K562 (cell line): Measurements from ENCODE around the gene RSRP1. TPM values are rescaled to one million over a fixed set of nuclear protein-coding genes. Genes with fewer than 3 reads are reported as not detected.

Source experiments
- DPF2 ChIP-seq: fragments of 450-650 bp; IDR thresholded peaks from 2 replicates; pipeline ENCODE4 v1.6.1; 2016
- ETS1 ChIP-seq: conservative IDR thresholded peaks from 2 replicates; pipeline ENCODE4 v1.6.1; 2011; ENCODE audit warnings: low read depth, mild to moderate bottlenecking, low read length; ENCODE audit not compliant: control insufficient read depth
- IFI16 ChIP-seq: fragments of 250-450 bp; sonication (Bioruptor Pico); IDR thresholded peaks from 2 replicates; pipeline ENCODE4 v2.1.2; 2022; ENCODE audit warnings: mild to moderate bottlenecking, inconsistent platforms
- MAFK ChIP-seq: IDR thresholded peaks from 2 replicates; pipeline ENCODE4 v1.6.1; 2011; ENCODE audit warnings: low read length, improper control_type of control experiment
- POLR2A ChIP-seq: fragments of 450-650 bp; conservative IDR thresholded peaks from 2 replicates; pipeline ENCODE4 v1.6.1; 2016
- PRPF4 ChIP-seq: fragments of 200-400 bp; formaldehyde crosslinking; IDR thresholded peaks from one replicate; pipeline ENCODE4 v1.6.1; 2017; ENCODE audit warnings: low read length, low read depth, mild to moderate bottlenecking; ENCODE audit not compliant: insufficient read depth, poor library complexity, severe bottlenecking
- PURB ChIP-seq: sonication (generic); formaldehyde crosslinking; IDR thresholded peaks from 2 replicates; pipeline ENCODE4 v1.9.0; 2021; ENCODE audit warnings: low read depth, mild to moderate bottlenecking, missing genetic modification reagents
- RB1 ChIP-seq: fragments of 450-650 bp; IDR thresholded peaks from 2 replicates; pipeline ENCODE4 v1.6.1; 2017; ENCODE audit warnings: low read depth, mild to moderate bottlenecking
- SMAD2 ChIP-seq: fragments of 150-350 bp; IDR thresholded peaks from 2 replicates; pipeline ENCODE4 v1.6.1; 2014; ENCODE audit warnings: low read depth, mild to moderate bottlenecking, low read length
- ZNF174 ChIP-seq: fragments of 250-450 bp; sonication (Bioruptor Pico); IDR thresholded peaks from 2 replicates; pipeline ENCODE4 v1.4.0; 2020; ENCODE audit warnings: mild to moderate bottlenecking
- ZNF583 ChIP-seq: fragments of 250-450 bp; sonication (Bioruptor Pico); IDR thresholded peaks from 2 replicates; pipeline ENCODE4 v1.4.0; 2020
- ZNF609 ChIP-seq: sonication (generic); formaldehyde crosslinking; IDR thresholded peaks from 2 replicates; pipeline ENCODE4 v1.8.1; 2023; ENCODE audit warnings: missing genetic modification reagents, mild to moderate bottlenecking, borderline replicate concordance
- ZNF740 ChIP-seq, 3 experiments: fragments of 200-800 bp in 1 of 3; sonication (Bioruptor generic) in 1 of 3; sonication (generic) in 1 of 3; formaldehyde crosslinking in 1 of 3; IDR thresholded peaks; 2 replicates each; pipeline versions ENCODE4 v1.6.1 to v1.8.0; 2016 to 2022; ENCODE audit warnings: mild to moderate bottlenecking in 2 of 3, missing compliant biosample characterization in 2 of 3, missing genetic modification characterization in 2 of 3, missing genetic modification reagents in 1 of 3
- ZNF77 ChIP-seq: fragments of 250-450 bp; sonication (Bioruptor Pico); IDR thresholded peaks from 2 replicates; pipeline ENCODE4 v1.5.0; 2020
- ZNF785 ChIP-seq: fragments of 250-450 bp; sonication (Bioruptor Pico); IDR thresholded peaks from 2 replicates; pipeline ENCODE4 v1.4.0; 2020; ENCODE audit warnings: mild to moderate bottlenecking
- ZNF79 ChIP-seq: fragments of 250-450 bp; sonication (Bioruptor Pico); IDR thresholded peaks from 2 replicates; pipeline ENCODE4 v1.4.0; 2020; ENCODE audit warnings: low read depth, mild to moderate bottlenecking, moderate library complexity
- polyA plus RNA-seq, 8 experiments: library from polyadenylated mRNA; depleted of rRNA in 4 of 8; stranded (reverse) in 5 of 8; unstranded in 3 of 8; fragments of >200 nt; fragmentation: Nextera tagmentation in 2 of 8; fragmentation: Illumina TruSeq in 1 of 8; extraction: Ambion mirVana in 2 of 8; extraction: Trizol in 1 of 8; gene quantifications; 2 replicates each; pipeline versions ENCODE4 v1.2.1 to v1.2.3, GENCODE V29; 2011 to 2014; ENCODE audit warnings: inconsistent platforms in 1 of 8, missing spikeins in 1 of 8
- total RNA-seq, 7 experiments: library from RNA; depleted of rRNA in 6 of 7; stranded (reverse); fragments of >200 nt in 6 of 7; fragmentation: Illumina TruSeq in 2 of 7; extraction: Trizol in 2 of 7; gene quantifications; 2 replicates each; pipeline versions ENCODE4 v1.2.1 to v1.2.3, GENCODE V29; 2011 to 2021; ENCODE audit warnings: low replicate concordance in 1 of 7
- TF ChIP-seq, protein P1 (sequence below): IDR thresholded peaks from 2 replicates; pipeline ENCODE4 v1.6.1; 2011; ENCODE audit not compliant: insufficient read length; ENCODE audit errors: extremely low read depth
- TF ChIP-seq, protein P2 (sequence below): IDR thresholded peaks from 2 replicates; pipeline ENCODE4 v1.6.1; 2016; ENCODE audit warnings: missing genetic modification characterization, missing compliant biosample characterization

The RSRP1 gene
- total and polyA plus RNA-seq, 9 of the 15 experiments (the other 6 are each of a cell fraction or from before 2014, with no cell fraction given) = 27.2 to 283 (median 146) TPM

- no peak for TF ChIP-seq ZNF609 (CRISPR knock-in tag)
- no peak for TF ChIP-seq SMAD2
- TF ChIP-seq PRPF4 = no peak
- no peak for TF ChIP-seq ZNF174
- TF ChIP-seq RB1 = 0 out of 2 replicates have a peak, but pooled peaks have one; percentile 11
- no peak for TF ChIP-seq DPF2
- TF ChIP-seq ZNF77 = no peak
- TF ChIP-seq ZNF740 (CRISPR knock-in tag; IDR thresholded peaks at IDR 0.05) = no peak; the same call in 1 of the 2 replicates
- TF ChIP-seq ZNF740 (tag; IDR thresholded peaks at IDR 0.05) = no peak
- no peak for TF ChIP-seq IFI16 (CRISPR knock-in tag)
- no peak for TF ChIP-seq ZNF79 (CRISPR knock-in tag)
- no peak for TF ChIP-seq POLR2A
- TF ChIP-seq ZNF785 (CRISPR knock-in tag) = no peak
- TF ChIP-seq MAFK = no peak
- peak; percentile 62; the same call in 1 of the 2 replicates for TF ChIP-seq ETS1
- TF ChIP-seq ZNF583 (CRISPR knock-in tag) = no peak
- TF ChIP-seq, protein P1, sequence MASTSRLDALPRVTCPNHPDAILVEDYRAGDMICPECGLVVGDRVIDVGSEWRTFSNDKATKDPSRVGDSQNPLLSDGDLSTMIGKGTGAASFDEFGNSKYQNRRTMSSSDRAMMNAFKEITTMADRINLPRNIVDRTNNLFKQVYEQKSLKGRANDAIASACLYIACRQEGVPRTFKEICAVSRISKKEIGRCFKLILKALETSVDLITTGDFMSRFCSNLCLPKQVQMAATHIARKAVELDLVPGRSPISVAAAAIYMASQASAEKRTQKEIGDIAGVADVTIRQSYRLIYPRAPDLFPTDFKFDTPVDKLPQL = no peak
- TF ChIP-seq PURB (CRISPR knock-in tag) = no peak
- TF ChIP-seq, protein P2, sequence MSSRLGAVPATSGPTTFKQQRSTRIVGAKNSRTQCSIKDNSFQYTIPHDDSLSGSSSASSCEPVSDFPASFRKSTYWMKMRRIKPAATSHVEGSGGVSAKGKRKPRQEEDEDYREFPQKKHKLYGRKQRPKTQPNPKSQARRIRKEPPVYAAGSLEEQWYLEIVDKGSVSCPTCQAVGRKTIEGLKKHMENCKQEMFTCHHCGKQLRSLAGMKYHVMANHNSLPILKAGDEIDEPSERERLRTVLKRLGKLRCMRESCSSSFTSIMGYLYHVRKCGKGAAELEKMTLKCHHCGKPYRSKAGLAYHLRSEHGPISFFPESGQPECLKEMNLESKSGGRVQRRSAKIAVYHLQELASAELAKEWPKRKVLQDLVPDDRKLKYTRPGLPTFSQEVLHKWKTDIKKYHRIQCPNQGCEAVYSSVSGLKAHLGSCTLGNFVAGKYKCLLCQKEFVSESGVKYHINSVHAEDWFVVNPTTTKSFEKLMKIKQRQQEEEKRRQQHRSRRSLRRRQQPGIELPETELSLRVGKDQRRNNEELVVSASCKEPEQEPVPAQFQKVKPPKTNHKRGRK (tag) = no peak
Measured at GRCh38 chr1:25247829-25248754, 838 bp upstream of the RSRP1 start (continued).
